Erythroblast (primary cell): ENCODE data around the gene KCNH1.

ENCODE experiments used
- GATA1 ChIP-seq: IDR thresholded peaks from 2 replicates; pipeline ENCODE4 v1.6.1; 2011; ENCODE audit warnings: low read depth, mild to moderate bottlenecking, control low read depth, low read length, moderate library complexity
- POLR2A ChIP-seq: IDR thresholded peaks from 2 replicates; pipeline ENCODE4 v1.6.1; 2011; ENCODE audit warnings: mild to moderate bottlenecking, low read length

GRCh38 chr1:210901981-210902770 is 231.8 kb downstream of the KCNH1 start:
- TF ChIP-seq POLR2A (no peak), GATA1 (no peak)
